HT1080 (cell line): ENCODE data around the gene TUBGCP6. TPM values are rescaled to one million over a fixed set of nuclear protein-coding genes. Genes with fewer than 3 reads are reported as not detected.

Experiments used
- DNase-seq: peaks from one replicate; pipeline ENCODE4 v3.0.0-alpha.2; 2015; ENCODE audit warnings: low read depth
- polyA plus RNA-seq, 2 experiments: library from polyadenylated mRNA; depleted of rRNA; stranded (reverse); fragments of >200 nt; gene quantifications; 2 replicates each; pipeline ENCODE4 v1.2.3, GENCODE V29; 2015
- total RNA-seq: library from RNA; depleted of rRNA; stranded (reverse); fragments of >200 nt; shearing (Covaris generic); gene quantifications from 2 replicates; pipeline ENCODE4 v1.2.3, GENCODE V29; 2014; rRNA removed

TUBGCP6 gene, protein sequence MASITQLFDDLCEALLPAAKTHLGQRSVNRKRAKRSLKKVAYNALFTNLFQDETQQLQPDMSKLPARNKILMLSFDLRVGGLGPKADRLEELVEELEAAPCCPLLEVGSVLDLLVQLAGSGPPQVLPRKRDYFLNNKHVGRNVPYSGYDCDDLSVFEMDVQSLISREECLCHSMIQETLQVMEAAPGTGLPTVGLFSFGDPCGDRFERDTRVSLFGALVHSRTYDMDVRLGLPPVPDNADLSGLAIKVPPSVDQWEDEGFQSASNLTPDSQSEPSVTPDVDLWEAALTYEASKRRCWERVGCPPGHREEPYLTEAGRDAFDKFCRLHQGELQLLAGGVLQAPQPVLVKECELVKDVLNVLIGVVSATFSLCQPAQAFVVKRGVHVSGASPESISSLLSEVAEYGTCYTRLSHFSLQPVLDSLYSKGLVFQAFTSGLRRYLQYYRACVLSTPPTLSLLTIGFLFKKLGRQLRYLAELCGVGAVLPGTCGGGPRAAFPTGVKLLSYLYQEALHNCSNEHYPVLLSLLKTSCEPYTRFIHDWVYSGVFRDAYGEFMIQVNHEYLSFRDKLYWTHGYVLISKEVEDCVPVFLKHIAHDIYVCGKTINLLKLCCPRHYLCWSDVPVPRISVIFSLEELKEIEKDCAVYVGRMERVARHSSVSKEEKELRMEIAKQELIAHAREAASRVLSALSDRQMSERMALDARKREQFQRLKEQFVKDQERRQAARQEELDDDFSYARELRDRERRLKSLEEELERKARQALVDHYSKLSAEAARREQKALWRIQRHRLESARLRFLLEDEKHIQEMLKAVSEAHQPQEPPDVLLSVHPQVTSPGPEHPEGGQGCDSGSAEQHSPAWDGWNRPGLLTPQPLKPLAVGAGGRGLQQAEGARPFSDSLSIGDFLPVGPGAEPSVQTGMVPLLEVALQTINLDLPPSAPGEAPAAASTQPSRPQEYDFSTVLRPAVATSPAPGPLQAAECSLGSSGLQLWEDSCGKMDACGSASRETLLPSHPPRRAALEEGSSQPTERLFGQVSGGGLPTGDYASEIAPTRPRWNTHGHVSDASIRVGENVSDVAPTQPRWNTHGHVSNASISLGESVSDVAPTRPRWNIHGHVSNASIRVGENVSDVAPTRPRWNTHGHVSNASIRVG (N-terminal part only)
- 13.1 and 14.2 TPM in 2 replicates for total RNA-seq
- 3.9 and 5.5 TPM in 2 replicates for polyA plus RNA-seq (2015; cell fraction: cytosol; rRNA removed)
- 82.8 and 86.1 TPM in 2 replicates for polyA plus RNA-seq (2015; cell fraction: nucleus; rRNA removed)

DNA sequence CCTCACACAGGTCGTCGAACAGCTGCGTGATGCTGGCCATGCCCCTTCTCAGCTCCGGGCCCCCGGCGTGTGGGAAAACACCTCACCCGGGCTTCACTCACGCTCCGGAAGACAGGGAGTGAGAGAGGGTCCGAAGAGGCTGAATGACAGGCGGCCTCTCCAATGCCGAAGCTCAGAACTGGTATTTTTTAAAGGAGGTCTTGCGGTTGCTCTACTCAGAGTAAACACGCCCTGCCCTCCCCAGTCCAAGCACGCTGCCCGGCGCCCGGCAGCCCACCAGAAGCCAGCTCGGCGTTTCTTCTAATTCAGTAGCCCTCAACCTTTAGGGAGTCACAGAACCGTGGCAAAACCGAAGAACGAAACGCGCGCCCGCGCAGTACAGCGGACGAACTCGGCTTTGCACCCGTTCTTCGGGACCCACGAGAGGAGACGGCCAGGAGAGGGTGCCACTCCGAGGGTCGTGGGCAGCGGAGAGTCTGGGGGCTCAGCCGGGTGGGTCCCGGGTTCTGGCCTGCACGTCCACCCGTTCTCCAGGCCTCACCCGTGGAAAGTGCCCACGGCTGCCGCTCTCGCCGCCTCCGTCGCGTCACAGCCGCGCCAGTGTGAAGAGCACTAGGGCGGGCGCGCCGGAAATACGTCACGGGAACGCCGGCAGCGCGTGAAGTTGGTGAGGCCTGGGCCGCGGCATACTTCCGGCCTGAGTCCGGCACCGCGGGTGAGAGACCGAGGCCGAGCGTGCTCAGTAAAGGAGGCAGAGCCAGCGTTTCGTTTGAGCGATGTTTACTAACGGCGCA, at the start of gene TUBGCP6:
Gene TUBGCP6, minus strand, starts transcription at position 604 of the 794 bp plus-strand sequence. Its CDS starts 564 bp downstream, at position 40.
- peak; percentile 86 for DNase-seq

DNA sequence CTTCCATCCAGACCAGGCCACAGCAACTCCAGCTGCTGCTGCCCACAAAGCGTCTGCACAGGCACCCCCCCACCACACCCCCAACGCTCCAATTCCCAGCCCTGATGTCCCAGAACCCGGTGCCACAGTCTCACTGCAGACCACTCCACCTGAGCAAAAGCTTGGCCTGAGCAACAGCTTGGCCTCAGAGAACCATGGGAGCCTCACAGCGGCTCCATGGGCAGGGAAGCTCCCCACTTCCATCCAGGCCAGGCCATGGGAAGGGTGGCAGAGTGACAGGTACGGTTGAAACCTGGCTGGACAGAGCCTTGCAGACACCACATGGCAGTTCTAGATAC, 49.5 kb upstream of the TUBGCP6 start:
- no peak for DNase-seq

DNA sequence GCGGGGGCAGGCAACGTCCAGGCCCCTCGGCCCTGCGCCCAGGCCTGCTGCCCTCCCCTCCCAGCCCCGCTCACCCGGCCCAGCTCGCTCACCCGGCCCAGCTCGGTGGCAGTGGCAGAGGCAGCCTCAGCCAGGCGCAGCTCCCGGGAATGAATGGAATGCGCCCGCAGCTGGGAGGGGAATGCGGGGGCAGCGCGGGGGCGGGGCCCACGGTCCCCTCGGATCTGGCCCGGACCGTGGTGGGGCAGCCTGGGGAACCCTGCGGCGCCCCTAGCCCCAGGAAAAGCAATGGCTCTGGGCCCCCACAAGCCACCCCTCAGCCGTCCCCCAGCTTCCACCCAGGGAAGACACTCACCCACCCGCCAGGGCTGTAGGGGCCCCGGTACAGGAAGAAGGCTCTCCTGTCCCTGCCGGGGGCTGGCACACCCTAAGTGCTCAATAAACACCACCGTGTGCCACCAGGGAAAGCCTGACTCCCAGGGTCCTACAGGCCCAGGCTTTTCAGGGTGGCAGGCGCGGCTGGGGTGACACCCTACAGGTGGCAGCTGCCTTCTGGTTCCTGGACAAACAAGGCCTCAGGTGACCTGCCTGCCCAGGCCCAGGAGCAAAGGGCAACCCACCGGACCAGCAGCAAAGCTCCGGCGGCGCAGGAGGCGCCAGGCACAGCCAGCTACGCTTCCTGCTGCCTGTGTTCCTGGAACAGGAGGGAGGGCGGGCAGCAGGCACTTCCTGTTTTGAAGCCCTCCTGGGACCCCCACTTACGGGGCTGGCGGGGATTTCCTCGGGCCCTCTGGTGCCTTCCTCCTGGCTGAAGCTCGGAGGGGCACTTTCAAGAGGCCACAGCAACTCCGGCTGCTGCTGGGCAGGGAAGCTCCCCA, 48.9 kb upstream of the TUBGCP6 start:
- DNase-seq = peak; percentile 48

DNA sequence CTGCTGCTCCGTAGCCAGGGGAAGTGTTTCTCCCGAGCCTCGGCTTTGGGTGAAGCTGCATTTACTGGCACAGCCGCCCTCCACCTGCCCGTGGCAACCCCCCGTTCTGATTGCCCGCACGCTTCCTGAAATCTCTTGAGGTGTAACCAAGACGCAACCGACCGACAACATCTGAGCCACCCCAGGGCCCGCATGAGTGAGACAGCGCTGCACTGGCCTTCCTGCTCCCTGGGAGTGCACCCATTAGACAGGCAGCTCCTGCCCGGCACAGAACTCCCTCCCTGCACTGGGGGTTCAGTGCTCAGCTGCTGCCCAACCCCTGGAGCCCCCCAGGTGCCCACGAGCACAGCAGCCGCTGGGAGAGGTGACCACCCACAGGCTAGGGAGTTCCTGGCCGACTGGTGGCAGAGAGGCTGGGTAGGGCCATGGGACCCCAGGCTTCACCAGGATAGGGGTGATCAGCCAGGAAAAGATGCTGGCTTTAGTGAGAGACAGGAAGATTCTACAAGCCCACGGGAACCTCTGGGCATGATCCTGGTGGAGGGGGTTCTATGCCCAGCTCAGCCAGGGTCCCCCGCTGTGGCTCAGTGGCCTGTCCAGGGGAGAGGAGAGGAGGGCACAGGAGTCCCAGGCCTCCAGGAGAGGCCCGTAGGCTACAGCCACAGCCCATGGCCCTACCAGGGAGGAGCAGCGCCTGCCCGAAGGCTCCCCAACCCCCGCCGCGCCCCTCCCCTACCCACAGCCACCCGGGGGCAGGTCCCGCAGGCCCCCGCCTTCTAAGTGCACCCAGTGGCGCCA, 48.0 kb upstream of the TUBGCP6 start:
- no peak for DNase-seq

DNA sequence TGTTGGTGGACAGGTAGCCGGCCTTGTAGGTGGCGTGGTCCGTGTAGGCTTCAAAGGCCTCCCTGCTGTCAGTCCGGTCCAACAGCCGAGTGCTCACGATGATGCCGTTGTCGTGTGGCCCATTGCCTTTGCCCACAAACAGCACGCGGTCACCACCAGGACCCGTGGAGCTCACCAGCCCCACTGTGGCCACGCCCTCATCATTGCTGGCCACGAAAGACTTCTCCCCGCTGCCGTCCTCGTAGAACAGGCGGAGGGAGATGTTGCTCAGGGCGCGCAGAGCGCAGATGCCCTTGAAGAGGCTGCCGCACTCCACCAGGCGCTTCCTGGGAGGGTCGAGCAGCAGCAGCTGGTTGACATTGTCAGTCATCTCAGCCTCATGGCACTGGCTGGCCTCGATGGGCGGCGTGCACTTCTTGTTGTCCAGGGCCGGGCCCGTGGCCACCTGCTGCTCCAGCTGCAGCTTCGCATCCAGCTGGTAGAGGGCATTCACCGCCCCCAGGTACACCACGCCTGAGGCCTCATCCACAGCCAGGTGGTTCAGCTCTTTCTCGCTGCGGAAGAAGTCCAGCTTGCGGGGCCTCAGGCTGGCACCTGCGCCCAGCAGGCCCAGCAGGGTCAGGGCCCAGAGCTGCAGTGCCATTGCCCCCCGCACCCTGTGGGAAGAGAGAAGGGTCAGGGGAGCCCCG, 45.3 kb upstream of the TUBGCP6 start:
- DNase-seq = no peak

DNA sequence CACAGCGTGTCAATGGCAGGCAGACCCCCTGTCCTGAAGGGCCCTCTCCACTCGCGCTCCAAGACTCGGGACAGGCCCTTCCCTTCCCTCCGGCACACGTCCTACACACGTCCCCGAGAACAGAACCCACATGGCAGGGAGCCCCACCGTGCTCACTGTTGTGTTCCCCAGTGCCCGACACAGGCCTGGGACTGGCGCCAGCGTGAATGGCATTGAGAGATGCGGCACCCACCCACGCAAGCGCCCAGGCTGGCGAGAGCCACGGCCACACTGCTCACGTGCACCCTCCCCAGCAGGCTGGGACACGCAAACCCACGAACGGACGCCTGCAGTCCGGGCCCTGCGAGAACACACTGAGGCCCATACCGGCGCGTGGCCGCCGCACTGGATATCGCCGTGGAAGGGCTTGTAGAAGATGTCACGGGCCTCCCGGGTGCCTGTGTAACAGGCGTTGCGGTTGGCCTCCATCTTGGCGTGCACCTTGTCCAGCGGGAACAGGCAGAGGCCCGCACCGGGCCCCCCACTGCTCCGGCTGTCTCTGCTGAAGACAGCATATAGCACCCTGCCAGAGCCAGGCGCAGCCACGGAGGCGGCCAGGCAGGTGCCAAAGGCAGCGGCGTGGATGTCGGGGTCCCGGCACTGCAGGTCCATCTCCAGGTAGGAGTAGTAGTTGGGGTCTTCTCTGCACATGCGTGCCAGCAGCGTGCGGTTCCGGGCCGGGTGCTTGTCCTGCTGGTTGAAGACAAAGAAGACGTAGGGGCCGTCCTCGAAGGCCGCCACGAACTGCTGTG, 44.5 kb upstream of the TUBGCP6 start:
- no peak for DNase-seq

DNA sequence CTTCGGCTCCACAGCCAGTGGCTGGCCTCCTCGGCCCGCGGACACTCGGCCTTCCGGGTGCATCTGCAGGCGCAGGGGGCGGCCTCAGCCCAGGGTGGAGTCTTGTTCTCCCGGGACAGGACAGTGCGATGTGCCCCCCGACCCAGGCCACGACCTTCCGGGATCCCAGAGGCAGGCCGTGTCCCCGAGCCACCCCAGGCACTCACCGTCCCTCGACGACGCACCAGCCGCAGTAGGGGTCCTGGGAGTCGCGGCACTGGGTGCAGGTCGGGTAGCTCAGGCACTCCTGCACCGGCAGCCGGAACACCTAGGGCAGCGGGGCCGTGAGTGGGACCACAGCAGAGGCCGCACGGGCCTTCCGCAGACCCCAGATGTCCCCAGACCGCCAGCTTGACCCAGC, 42.9 kb upstream of the TUBGCP6 start:
- DNase-seq = no peak

DNA sequence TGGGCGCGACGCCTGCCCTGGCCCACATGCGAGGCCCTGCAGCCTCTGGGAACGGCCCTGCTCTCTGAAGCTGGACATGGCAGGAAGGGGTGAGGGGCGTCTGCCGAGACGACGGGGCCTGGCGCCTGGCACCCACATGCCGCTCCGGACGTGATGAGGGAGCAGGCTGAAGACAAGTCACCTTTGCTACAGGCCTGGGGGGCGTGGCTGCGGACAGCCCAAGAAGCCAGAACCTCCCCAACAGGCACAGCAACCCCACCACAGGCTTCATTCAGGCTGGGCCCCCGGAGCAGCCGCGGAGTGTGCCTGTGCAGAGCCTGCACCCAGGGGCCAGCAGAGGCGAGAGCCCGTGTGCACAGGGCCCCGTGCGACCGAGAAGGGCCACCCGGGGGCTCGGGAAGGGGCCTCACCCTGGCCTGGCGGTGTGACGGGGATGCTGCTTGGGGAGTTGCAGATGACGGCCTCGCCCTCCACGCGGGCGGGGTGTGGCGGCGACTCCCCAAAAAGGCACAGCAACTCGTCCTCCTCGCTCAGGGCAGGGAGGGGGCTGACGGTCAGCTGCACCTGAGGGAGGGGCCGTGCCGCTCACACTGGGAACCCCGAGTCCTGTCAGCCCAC, 42.0 kb upstream of the TUBGCP6 start:
- DNase-seq = no peak

DNA sequence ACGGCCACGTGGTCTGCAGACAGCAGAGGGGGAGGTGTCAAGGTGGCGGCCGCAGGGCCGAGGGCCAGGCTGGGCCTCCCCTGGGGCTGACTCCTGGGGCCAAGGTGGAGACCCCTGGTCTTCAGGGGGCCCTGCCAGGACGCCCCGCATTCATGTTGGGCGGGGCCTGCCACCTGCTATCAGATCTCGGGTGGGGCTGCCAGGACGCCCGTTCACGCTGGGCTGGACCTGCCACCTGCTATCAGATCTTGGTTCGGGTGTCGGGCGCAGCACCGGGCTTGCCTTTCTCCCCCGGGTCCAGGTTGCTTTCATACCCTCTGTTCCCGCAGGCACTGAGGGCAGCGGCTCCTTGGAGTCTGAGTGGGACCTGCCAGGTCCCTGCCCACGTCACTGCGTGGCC, 41.5 kb upstream of the TUBGCP6 start:
- no peak for DNase-seq

DNA sequence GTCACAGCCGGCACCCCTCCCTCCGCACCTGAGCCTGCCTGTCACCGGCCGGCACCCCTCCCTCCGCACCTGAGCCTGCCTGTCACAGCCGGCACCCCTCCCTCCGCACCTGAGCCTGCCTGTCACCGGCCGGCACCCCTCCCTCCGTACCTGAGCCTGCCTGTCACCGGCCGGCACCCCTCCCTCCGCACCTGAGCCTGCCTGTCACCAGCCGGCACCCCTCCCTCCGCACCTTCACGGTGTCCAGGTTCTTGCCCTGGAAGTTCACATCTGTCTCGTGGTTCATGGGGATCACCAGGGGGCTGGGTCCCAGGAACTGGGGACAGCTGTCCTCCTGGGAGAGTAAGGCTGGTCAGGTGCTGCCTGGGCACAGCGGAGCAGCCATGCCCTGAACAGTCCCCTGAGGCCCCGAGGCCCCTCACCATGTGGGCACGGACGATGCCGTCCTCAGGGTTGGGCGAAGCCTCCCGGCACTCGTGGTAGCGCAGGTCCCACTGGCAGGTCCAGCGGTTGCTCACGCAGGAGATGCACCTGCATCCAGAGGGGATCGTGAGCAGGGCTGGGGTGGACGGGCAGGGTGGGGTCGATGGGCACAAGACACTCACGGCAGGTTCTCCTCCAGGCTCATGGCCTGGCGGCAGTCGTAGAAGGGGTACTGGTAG, 40.9 kb upstream of the TUBGCP6 start:
- DNase-seq = no peak

DNA sequence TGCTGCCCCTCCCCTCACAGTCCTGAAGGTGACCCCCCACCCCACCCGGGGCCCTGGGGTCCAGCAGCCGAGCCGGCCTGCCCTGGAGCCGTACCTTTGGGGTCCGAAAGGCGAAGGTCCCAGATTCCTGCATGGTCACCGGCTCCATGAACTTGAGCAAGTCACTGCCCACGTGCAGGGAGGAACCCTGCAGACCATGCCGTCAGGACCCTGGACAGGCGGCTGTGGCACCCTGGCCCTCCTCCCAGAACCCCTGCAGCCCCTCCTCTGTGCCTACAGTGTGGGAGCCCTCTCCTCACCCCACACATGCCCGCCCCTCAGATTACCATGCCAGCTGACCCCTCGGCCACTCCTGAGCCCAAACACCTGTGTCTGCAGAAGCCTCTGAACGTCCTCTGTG, 39.7 kb upstream of the TUBGCP6 start:
- DNase-seq = no peak

DNA sequence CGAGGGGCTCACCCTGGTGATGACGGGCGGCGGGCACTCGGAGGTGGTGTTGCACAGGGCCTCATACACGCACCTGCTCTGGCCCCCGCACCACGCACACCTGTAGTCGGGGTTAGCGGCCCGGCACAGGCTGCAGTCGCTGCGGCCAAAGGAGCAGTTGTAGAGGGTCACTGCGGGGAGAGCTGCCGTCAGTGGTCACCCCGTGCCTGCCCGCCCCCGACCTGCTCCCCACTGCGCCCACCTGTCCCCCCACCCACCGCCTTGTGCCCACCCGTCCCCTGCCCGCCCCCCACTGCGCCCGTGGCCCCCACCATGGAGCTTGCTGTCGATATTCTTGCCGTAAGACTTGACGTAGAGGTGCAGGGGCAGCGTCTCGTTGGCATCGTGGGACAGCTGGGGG, 39.0 kb upstream of the TUBGCP6 start:
- no peak for DNase-seq

DNA sequence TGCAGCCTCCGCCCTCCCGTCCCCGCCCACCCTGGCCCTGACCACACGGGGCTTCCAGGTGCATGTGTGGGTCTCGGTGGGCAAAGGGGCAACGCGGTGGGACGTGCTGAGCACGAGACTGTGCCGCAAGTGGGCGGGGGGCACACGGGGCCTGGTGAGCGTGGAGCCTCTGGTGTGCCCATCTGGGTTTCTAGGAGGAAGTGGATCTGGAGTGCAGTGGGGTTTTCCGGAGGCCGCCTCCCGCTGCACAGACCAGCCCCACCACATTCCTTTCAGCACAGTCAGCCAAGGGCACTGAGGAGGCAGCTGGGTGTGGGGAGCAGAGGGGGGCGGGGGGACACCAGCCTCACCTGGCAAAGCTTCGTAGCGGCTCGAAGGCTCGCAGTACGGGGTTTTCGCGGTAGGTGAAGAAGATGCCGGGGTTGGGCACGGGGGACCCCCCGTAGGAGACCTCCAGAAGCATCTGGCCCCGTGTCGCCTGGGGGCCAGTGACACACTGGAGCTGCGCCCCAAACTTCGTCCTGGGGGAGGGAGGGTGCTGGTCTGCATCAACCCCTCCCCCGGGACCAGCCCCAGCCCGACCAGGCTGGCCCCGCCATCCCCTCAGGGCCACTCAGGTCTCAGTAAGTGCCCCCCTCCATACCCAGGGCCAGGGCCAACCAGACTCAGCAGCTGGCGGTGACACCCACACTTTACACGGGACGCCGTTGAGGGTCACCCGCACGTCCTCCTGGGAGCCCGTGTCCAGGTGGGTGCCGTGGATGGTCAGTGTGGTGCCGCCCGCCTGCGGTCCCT, 37.7 kb upstream of the TUBGCP6 start:
- DNase-seq = peak; percentile 85

DNA sequence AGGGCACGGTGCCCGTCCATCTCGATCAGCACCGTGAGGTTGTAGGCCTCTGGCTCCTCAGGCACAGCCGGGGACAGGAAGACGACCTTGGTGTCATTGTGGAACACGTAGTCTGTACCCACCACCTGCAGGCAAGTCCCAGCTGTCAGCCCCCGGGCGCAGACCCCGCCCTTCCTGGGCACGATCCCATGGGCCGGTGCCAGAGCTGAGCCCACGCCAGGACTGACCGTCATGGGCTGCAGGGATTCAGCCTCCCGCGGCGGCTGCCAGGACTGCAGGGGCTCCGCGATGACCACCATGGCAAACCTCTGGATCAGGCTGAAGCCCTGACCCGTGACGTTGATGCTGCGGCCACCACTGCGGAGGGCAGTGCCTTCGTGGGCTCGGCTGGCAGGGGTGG, 37.1 kb upstream of the TUBGCP6 start:
- DNase-seq = no peak

DNA sequence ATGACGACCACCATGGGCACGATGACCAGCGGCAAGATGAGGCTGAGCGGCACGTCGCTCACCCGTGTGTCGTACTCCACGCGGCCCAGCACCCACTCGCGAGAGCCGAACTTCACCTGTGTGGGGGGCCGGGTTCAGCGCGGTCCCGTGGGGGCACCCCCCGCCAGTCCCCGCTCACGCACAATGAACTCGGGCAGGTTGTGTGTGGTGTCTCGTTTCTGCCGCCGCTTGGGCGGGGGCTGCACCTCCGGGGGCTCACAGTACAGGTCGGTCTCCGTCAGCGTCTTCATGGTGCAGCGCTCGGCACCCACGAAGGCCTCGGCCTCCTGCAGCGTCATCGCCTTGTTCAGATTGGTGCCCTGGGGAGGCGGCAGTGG, 36.5 kb upstream of the TUBGCP6 start:
- DNase-seq = no peak
